ENCODE measurements around the gene PXMP2. TPM values are rescaled to one million over a fixed set of nuclear protein-coding genes. Genes with fewer than 3 reads are reported as not detected.

Gene PXMP2
- total RNA-seq, 1 donor from 2014 or later, result 48.9 TPM

- no peak for TF ChIP-seq CTCF (conservative IDR thresholded peaks at IDR 0.05; ENCODE audit: low read depth, low read length)
- DNase-seq (ENCODE audit: low read depth), result no peak
Measured at GRCh38 chr12:132730353-132730752, 43.0 kb downstream of the PXMP2 start.

GRCh38 chr12:132731574-132731973 lies 44.2 kb downstream of the PXMP2 start:
- DNase-seq (ENCODE audit: low read depth), result no peak
- no peak overlapping the region for H3K4me3 ChIP-seq (ENCODE audit: low read depth, low read length)
- TF ChIP-seq CTCF (conservative IDR thresholded peaks at IDR 0.05; ENCODE audit: low read depth, low read length), result no peak

More at GRCh38 chr12:132730353-132730752, 43.0 kb downstream of the PXMP2 start:
- no peak overlapping the region for H3K4me3 ChIP-seq (ENCODE audit: low read depth, low read length)

GRCh38 chr12:132734206-132734605 lies 46.8 kb downstream of the PXMP2 start:
- no peak for DNase-seq (ENCODE audit: low read depth)
- no peak overlapping the region for H3K4me3 ChIP-seq (ENCODE audit: low read depth, low read length)
- TF ChIP-seq CTCF (conservative IDR thresholded peaks at IDR 0.05; ENCODE audit: low read depth, low read length), result no peak

GRCh38 chr12:132735496-132735895 lies 48.1 kb downstream of the PXMP2 start:
- DNase-seq (ENCODE audit: low read depth), result no peak
- no peak overlapping the region for H3K4me3 ChIP-seq (ENCODE audit: low read depth, low read length)
- TF ChIP-seq CTCF (conservative IDR thresholded peaks at IDR 0.05; ENCODE audit: low read depth, low read length), result no peak

- H3K4me3 ChIP-seq (ENCODE audit: low read depth, low read length), result no peak overlapping the region
- no peak for DNase-seq (ENCODE audit: low read depth)
- no peak for TF ChIP-seq CTCF (conservative IDR thresholded peaks at IDR 0.05; ENCODE audit: low read depth, low read length)
Measured at GRCh38 chr12:132736378-132736777, 49.0 kb downstream of the PXMP2 start.

GRCh38 chr12:132736913-132737312 lies 49.5 kb downstream of the PXMP2 start:
- no peak for TF ChIP-seq CTCF (conservative IDR thresholded peaks at IDR 0.05; ENCODE audit: low read depth, low read length)

GRCh38 chr12:132739600-132740312 lies 52.4 kb downstream of the PXMP2 start:
- TF ChIP-seq CTCF (conservative IDR thresholded peaks at IDR 0.05; ENCODE audit: low read depth, low read length), result no peak
- DNase-seq (ENCODE audit: low read depth), result no peak
- H3K4me3 ChIP-seq (ENCODE audit: low read depth, low read length), result no peak overlapping the region

More at GRCh38 chr12:132736913-132737312, 49.5 kb downstream of the PXMP2 start:
- DNase-seq (ENCODE audit: low read depth), result no peak
- H3K4me3 ChIP-seq (ENCODE audit: low read depth, low read length), result no peak overlapping the region

Measured in epithelial cell of proximal tubule (primary cell).